ENCODE results near the gene PTPRG. TPM values are rescaled to one million over a fixed set of nuclear protein-coding genes. Genes with fewer than 3 reads are reported as not detected.

Gene PTPRG
- total RNA-seq, 3 donors from 2014 or later: 28.9 to 54.7 (median 40.4) TPM

GRCh38 chr3:62169906-62170660 is 608.7 kb downstream of the PTPRG start:
- Histone ChIP-seq H3K4me3 (no peak overlapping the region), H3K9me3 (peaks cover 4% of the 10 kb centered on the region), H3K4me1 (ENCODE audit: low read depth) (no peaks in the 10 kb centered on the region), H3K36me3 (ENCODE audit: low read depth) (no peaks in the 10 kb centered on the region)
- DNase-seq (no peak), ATAC-seq (no peak)
- intact Hi-C loops (cut with DNase I, micrococcal nuclease): no loop called here
- no peak for TF ChIP-seq CTCF (IDR thresholded peaks at IDR 0.05)

GRCh38 chr3:62171789-62172188 is 610.4 kb downstream of the PTPRG start:
- ATAC-seq: no peak
- Histone ChIP-seq H3K4me3 (no peak overlapping the region), H3K36me3 (ENCODE audit: low read depth) (no peaks in the 10 kb centered on the region), H3K9me3 (peaks cover 4% of the 10 kb centered on the region), H3K4me1 (ENCODE audit: low read depth) (no peaks in the 10 kb centered on the region)
- DNase-seq: no peak
- no peak for TF ChIP-seq CTCF (IDR thresholded peaks at IDR 0.05)
- intact Hi-C loops (cut with DNase I, micrococcal nuclease): no loop called here

GRCh38 chr3:62172199-62172598 is 610.8 kb downstream of the PTPRG start:
- no peak for TF ChIP-seq CTCF (IDR thresholded peaks at IDR 0.05)
- H3K4me3 ChIP-seq: no peak overlapping the region
- intact Hi-C loops (cut with DNase I, micrococcal nuclease): no loop called here
- DNase-seq (no peak), ATAC-seq (no peak)
- no peaks in the 10 kb centered on the region for H3K36me3 ChIP-seq (ENCODE audit: low read depth)
- H3K9me3 ChIP-seq: peaks cover 4% of the 10 kb centered on the region
- no peaks in the 10 kb centered on the region for H3K4me1 ChIP-seq (ENCODE audit: low read depth)

- TF ChIP-seq CTCF (IDR thresholded peaks at IDR 0.05): no peak
- intact Hi-C loops (cut with DNase I, micrococcal nuclease): no loop called here
Observed at GRCh38 chr3:62173939-62174515, 612.7 kb downstream of the PTPRG start.

GRCh38 chr3:62175161-62175560 is 613.8 kb downstream of the PTPRG start:
- ATAC-seq (no peak), DNase-seq (no peak)
- no peaks in the 10 kb centered on the region for H3K4me1 ChIP-seq (ENCODE audit: low read depth)
- TF ChIP-seq CTCF (IDR thresholded peaks at IDR 0.05): no peak
- intact Hi-C loops (cut with DNase I, micrococcal nuclease): no loop called here
- no peaks in the 10 kb centered on the region for H3K36me3 ChIP-seq (ENCODE audit: low read depth)
- H3K4me3 ChIP-seq: no peak overlapping the region
- H3K9me3 ChIP-seq: peaks cover 4% of the 10 kb centered on the region

More at GRCh38 chr3:62173939-62174515, 612.7 kb downstream of the PTPRG start:
- Histone ChIP-seq H3K9me3 (peaks cover 4% of the 10 kb centered on the region), H3K4me1 (ENCODE audit: low read depth) (no peaks in the 10 kb centered on the region), H3K4me3 (no peak overlapping the region), H3K36me3 (ENCODE audit: low read depth) (no peaks in the 10 kb centered on the region)
- DNase-seq (no peak), ATAC-seq (no peak)

All from mucosa of descending colon (tissue), 3 donors.